Panc1 (cell line): Measurements from ENCODE around the gene SNRPD2. TPM values are rescaled to one million over a fixed set of nuclear protein-coding genes. Genes with fewer than 3 reads are reported as not detected.

ENCODE experiments used
- ATAC-seq: fragments of 200-7000 bp; cut with Tn5 transposase; 2 replicates; pipeline ENCODE4 v1.9.1; 2020; ENCODE audit warnings: mild to moderate bottlenecking, moderate library complexity
- BruUV-seq: library from RNA; stranded (reverse); fragments of 400-500 nt; replicated peaks from 2 replicates; lab custom pipeline; 2021; lab: Mats Ljungman, UMichigan
- CTCF ChIA-PET: fragments of 300-600 bp; sonication (Branson Sonifier 250); formaldehyde crosslinking; loops from one replicate; lab custom pipeline; 2022; ENCODE audit warnings: antibody characterized with exemption; lab: Charles Lee
- POLR2A ChIA-PET: fragments of 300-600 bp; sonication (Branson Sonifier 250); formaldehyde crosslinking; loops from one replicate; lab custom pipeline; 2022; ENCODE audit warnings: antibody characterized with exemption; lab: Charles Lee
- DNase-seq: peaks from one replicate; pipeline ENCODE4 v3.0.0-alpha.2; 2010; ENCODE audit warnings: low read depth, low spot score
- H3K27ac ChIP-seq: 2 replicates; pipeline ENCODE4 v1.5.1; 2011; ENCODE audit warnings: mild to moderate bottlenecking, low read length, inconsistent platforms
- H3K27me3 ChIP-seq: fragments of 200-500 bp; sonication (Bioruptor generic); 2 replicates; pipeline ENCODE4 v1.6.0; 2014; ENCODE audit warnings: low read length, inconsistent platforms; ENCODE audit not compliant: control insufficient read depth, insufficient read depth
- H3K36me3 ChIP-seq: fragments of 200-500 bp; sonication (Bioruptor generic); 2 replicates; pipeline ENCODE4 v1.5.1; 2014; ENCODE audit warnings: inconsistent platforms, mild to moderate bottlenecking, low read length, moderate library complexity; ENCODE audit not compliant: control insufficient read depth, insufficient read depth
- H3K4me1 ChIP-seq: 2 replicates; pipeline ENCODE4 v1.5.1; 2011; ENCODE audit warnings: inconsistent platforms, mild to moderate bottlenecking, low read length, moderate library complexity; ENCODE audit not compliant: control insufficient read depth, insufficient read depth
- H3K4me3 ChIP-seq, 2 experiments: 2 replicates each; pipeline ENCODE4 v1.5.1; 2011 to 2012; ENCODE audit warnings: low read depth in 2 of 2, low read length in 2 of 2, mild to moderate bottlenecking in 2 of 2, inconsistent platforms in 1 of 2, moderate library complexity in 1 of 2
- H3K9me3 ChIP-seq: fragments of 200-500 bp; sonication (Bioruptor generic); 2 replicates; pipeline ENCODE4 v1.5.1; 2014; ENCODE audit warnings: low read depth, mild to moderate bottlenecking, inconsistent platforms, low read length, moderate library complexity; ENCODE audit not compliant: control insufficient read depth, insufficient read depth
- CTCF ChIP-seq: fragments of 450-650 bp; IDR thresholded peaks from 2 replicates; pipeline ENCODE4 v1.5.1; 2017; ENCODE audit warnings: mild to moderate bottlenecking
- POLR2AphosphoS5 ChIP-seq: IDR thresholded peaks from 2 replicates; pipeline ENCODE4 v1.6.1; 2012; ENCODE audit warnings: mild to moderate bottlenecking, low read depth, low read length, moderate library complexity
- REST ChIP-seq, 2 experiments: IDR thresholded peaks; 2 replicates each; pipeline ENCODE4 v1.6.1; 2011 to 2012; ENCODE audit warnings: low read depth in 2 of 2, control low read depth in 1 of 2, low read length in 1 of 2, mild to moderate bottlenecking in 1 of 2, moderate library complexity in 1 of 2; ENCODE audit not compliant: insufficient read depth in 1 of 2
- SIN3A ChIP-seq: IDR thresholded peaks from 2 replicates; pipeline ENCODE4 v1.6.1; 2012; ENCODE audit warnings: low read depth, mild to moderate bottlenecking, low read length, moderate library complexity, borderline replicate concordance; ENCODE audit not compliant: insufficient read depth
- TCF7L2 ChIP-seq: IDR thresholded peaks from 2 replicates; pipeline ENCODE4 v1.6.1; 2011; ENCODE audit warnings: mild to moderate bottlenecking, low read depth, low read length, inconsistent platforms
- in situ Hi-C: cut with HindIII; loops from 2 replicates; pipeline ENCODE4 v1.10.0; 2016; ENCODE audit warnings: low sequenced_read_pairs, low pct_unique_long_range_greater_than_20kb
- intact Hi-C: fragments of 100-400 bp; cut with micrococcal nuclease; formaldehyde crosslinking; loops from one replicate; pipeline ENCODE4 v1.10.0; 2022; ENCODE audit not compliant: unreplicated experiment
- total RNA-seq: library from RNA; stranded (reverse); gene quantifications from one replicate; pipeline ENCODE4 v1.2.1, GENCODE V29; 2021; ENCODE audit not compliant: unreplicated experiment

Gene SNRPD2
- total RNA-seq, 1 experiment from 2014 or later = 496 TPM

DNA sequence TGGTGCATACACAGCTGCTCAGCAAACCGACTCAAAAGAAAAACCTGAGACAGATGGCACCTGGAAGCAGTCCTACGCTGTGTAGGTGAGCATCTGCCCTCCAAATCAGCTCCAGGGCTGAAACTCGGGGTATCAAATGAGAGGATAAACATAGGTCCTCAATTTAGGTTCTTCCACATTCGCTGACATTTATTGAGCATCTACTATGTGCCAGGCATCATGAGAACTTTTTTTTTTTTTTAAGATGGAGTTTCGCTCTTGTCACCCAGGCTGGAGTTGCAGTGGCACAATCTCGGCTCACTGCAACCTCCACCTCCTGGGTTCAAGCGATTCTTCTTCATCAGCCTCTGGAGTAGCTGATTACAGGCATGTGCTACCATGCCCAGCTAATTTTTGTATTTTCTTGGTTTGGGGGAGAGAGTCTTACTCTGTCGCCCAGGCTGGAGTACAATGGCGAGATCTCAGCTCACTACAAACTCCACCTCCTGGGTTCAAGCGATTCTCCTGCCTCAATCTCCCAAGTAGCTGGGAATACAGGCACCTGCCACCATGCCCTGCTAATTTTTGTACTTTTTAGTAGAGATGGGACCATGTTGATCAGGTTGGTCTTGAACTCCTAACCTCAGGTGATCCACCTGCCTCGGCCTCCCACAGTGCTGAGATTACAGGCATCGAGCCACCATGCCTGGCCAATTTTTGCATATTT is 14.1 kb upstream of the SNRPD2 start:
- no TSS peak for BruUV-seq
- ChIA-PET CTCF (no interaction called here), POLR2A (interaction anchor here (0.5 kb wide), 1 partner anchor 63 kb away, joined by 7 read pairs; the partner anchor contains the start of gene SIX5)
- ATAC-seq (no peak), DNase-seq (no peak)
- Histone ChIP-seq H3K4me1 (no peaks in the 10 kb centered on the region; the same call in 1 of the 2 replicates), H3K27ac (no peak overlapping the region), H3K27me3 (no peaks in the 10 kb centered on the region), H3K36me3 (no peaks in the 10 kb centered on the region), H3K4me3 (no peak overlapping the region), H3K9me3 (no peaks in the 10 kb centered on the region)
- no peak for TF ChIP-seq CTCF
- no peak for TF ChIP-seq TCF7L2
- no peak for TF ChIP-seq POLR2AphosphoS5
- no peak for TF ChIP-seq SIN3A
- no peak for TF ChIP-seq REST (IDR thresholded peaks at IDR 0.05; ENCODE audit: insufficient read depth in 1 of 2, low read depth in 2 of 2, low read length in 1 of 2)
- in situ Hi-C loops (no loop called here), intact Hi-C loops (loop anchor here (10.0 kb wide), 1 partner anchor 59 kb away; the partner anchor contains the start of gene SIX5)

- BruUV-seq = no TSS peak
- in situ Hi-C loops = no loop called here
- H3K4me3 ChIP-seq = no peak overlapping the region
- no peaks in the 10 kb centered on the region for H3K9me3 ChIP-seq
- H3K36me3 ChIP-seq = no peaks in the 10 kb centered on the region
- no peaks in the 10 kb centered on the region for H3K27me3 ChIP-seq
- H3K27ac ChIP-seq = no peak overlapping the region
- DNase-seq (no peak), ATAC-seq (peak; percentile 27; the same call in 1 of the 2 replicates)
- TF ChIP-seq POLR2AphosphoS5 (no peak), CTCF (no peak), REST (IDR thresholded peaks at IDR 0.05; ENCODE audit: insufficient read depth in 1 of 2, low read depth in 2 of 2, low read length in 1 of 2) (no peak), TCF7L2 (no peak), SIN3A (no peak)
- ChIA-PET POLR2A (no interaction called here), CTCF (no interaction called here)
- intact Hi-C loops = loop anchor here (10.0 kb wide), 1 partner anchor 60 kb away; the partner anchor contains the start of gene SIX5
- H3K4me1 ChIP-seq = no peaks in the 10 kb centered on the region
These were observed 13.4 kb upstream of the SNRPD2 start for GRCh38 chr19:45705115-45705514.
